NCI-H128 (cell line): Measurements from ENCODE around the gene CFDP1.

Experiments
- DNase-seq: peaks from one replicate; lab custom pipeline; 2025; ENCODE audit not compliant: unreplicated experiment; lab: John Stamatoyannopoulos, UW

Gene CFDP1

DNA sequence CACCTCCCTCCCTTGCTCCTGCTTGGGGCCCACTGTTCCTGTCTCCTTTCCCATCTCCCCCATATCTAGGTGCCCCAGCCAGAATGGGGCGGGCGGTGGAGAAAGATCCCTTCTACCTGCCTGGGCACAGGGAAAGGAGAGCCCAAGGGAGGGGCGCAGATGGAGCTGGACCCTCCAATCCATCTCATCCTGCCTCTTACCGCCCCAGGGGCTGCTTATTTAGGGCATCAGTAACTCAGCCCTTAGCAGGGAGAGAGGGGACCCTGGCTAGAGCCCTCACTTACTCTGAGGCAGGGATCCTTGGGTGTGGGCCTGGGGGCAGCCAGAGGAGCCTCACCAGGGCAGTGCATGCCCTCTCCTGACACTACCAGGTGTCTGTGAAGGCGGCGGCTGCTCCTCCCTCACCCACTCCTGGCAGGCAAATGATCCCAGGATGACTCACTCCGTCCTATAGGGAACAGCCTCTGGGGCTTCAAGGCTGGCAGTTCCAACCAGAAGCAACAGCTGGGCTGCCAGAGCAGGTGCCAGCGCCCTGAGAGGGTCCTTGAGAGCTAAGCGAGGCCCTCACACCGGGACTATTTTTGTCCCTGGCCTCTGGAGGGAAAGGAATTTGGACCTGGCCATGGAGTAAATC is 165.6 kb downstream of the CFDP1 start:
- peak; percentile 45 for DNase-seq

DNA sequence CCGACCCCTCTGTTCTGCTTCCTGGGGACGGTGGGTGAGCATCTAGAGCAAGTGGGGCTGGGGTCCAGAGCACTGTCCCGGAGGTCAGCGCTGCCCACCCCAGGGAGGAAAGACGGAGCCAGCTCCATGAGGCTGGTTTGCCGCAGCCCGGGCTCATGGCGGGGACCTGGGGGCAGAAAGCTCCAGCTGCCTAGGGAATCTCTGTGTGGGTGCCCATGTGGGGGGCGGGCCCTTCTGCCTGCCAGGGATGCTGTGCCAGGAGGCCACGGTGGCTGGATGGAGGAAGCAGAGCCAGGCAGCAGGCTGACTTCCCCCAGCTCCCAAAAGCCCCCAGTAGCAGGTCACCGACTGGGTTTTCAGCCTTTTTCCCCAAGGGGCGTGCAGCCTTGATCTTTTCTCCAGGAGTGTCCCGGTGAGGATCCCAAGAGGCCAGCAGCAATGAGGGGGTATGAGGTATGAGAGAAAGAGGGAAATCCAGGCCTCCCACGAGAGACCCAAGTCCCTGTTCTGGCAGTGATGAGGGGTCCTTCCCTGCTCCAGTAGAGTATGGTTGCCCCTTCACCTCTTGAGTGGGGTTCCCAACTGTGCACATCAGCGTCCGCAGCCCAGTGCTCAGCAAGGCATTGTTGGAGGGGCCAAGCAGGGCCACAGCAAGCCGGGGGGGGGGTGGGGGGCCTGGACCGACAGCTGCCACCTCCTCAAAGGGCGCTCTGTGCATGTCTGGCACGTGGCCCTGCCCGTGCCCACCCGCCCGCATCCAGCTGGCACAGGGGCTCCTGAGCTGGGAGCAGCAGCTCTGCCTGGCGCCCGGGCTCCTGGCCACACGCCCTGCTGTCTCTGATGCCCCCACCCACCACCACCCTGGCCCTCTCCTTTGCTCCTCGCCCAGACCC is 166.3 kb downstream of the CFDP1 start:
- no peak for DNase-seq

DNA sequence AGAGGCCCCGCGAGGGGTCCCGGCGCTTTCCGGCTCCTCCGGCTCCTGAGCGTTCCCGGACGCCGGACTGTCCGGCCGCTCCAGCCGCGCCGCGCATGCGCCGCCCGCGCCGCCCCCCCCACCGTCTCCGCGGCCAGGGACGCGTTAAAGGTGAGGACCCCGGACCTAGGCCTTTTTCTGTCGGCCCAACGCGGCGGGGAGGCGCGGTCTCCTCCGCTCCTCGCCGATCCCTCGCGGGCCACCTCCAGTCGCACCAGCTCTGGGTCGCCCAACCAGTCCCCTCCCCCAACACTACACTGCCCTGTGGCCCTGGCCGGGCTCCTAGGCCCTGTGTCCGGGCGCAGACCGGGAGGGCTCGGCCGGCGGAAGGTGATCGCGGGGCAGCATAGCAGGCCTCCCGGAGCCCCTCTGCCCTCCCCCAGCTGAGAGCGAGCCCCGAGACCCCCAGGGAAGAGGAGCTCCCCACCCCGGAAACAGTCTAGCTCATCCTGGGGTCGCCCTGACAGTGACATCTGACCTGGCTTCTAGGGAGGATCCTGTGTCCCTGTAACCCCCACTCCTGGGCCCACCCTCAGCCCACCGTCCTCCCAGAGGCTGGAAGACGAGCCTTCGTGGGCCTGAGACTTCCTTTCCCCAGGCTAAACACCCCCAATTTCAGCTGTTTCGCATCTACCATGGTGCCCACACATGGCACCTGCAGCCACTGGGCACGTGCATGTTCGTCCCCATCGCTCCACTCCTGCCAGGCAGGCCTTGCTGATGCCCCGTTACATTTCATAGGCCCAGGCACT is 167.2 kb downstream of the CFDP1 start:
- DNase-seq = no peak

DNA sequence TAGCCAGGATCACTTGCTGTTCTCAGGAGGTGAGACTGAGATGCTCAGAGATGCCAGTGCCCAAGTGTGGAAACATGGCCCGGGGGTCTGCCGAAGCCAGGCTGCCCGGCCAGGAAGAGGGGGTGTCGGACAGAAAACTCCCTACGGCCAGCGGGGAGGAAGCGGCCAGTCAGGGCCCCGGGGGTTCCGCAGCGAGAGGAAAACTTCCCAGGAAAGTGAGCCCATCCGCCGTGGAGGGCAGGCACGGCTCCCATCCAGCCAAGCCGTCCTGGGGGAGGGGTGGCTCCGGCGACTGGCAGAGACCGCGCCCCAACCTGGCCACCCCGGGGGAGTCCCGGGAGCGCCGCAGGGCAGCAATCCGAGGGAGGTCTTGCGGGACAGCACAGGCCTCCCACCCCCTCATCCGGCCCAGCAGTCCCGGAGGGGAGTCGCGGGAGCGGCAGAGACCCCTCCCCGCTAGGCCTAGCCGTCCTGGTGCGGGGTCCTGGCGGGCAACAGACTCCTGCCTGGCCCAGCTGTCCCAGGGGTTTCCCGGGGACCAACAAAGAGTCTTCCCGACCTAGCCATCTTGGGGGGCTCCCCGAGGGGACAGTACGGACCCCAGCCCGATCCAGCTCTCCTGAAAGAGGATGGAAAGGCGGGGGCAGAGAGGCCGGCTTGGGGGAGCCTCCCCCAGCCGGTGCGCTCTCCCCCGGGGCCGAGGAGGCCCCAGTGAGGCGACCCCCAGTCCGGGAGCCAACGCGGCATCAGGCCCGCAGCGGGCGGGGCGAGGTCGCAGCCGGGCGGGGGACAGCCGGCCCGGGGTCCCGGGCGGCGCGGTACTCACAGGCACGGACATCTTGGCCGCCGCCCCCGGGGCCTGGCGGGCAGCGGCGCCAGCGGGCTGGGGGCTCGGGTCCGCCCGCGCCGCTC is 168.0 kb downstream of the CFDP1 start:
- no peak for DNase-seq

DNA sequence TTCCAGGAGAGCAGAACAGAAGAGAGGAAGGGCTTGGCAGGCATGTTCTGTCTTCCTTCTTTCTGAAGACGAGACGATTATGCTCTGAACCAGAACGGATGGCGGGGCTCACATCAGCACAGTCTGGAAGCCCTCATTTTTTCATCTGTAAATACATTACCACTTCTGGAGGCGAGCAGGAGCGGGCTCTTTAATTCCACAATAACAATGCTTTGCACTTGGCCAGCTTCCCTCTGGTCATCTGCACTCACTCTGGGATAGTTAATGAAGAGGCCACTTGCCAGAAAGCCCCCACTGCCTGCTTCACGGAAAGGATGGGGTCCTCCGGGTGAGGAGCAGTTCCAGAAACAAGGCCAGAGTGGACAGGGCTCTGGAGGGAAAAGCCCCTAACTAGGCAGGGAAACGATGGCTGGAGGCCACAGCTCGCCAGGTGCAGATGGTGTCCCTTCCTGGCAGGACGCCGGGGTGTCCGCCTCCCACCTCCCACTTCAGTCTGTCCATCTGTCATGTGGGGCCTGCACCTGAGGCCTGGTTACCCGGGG is 168.8 kb downstream of the CFDP1 start:
- no peak for DNase-seq

DNA sequence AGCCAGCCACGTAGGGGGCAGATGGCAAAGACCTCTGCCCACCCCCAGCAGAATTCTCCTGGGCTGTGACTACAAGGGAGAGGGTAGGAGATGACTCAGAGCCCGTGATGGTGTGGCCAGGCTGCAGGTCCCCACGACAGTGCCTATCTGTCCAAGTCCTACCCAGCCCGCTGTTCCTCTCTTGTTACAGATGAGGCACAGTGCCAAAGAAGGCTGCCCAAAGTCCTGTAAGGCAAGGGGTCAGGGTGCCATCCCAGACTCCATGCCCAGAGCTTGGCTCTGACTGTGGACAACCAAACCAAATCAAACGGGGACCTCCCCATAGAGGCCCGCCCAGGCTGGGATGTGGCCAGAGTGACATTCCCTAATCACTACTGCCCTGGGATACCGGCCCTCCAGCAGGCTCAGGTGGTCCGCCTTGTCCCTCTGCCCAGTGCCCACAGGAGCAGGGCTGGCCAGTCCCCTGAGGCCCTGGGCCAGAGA is 169.3 kb downstream of the CFDP1 start:
- DNase-seq = no peak

DNA sequence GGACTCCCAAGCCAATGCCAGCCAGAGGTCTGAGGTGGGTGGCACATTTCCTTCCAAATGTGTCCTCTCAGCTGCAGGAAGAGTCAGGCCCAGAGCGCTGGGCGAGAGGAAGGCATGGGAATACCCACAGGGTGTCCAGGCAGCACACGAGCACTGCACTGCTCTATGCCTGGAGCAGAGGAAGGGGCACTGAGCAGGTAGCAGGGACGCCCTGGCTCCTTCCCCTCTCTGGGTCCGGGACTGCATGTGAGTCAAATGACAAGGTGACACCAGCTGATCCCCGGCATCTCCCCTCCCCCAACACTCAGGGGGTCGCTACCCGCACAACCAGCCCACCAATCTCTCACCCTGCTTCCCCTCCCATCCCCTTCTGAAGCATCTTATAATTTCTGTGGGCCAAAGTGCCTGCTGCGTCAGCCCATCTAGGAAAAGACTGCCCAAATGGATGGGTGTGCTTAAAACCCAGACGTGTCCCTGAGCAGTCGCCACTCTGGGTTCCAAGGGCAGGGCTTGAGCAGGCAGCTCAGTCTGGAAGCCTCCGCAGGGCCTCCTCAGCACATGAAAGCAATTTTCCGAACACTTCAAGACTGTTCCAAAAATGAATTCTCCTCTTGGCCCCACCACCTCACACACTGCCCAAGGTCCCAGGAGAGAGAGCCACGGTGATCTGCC is 169.9 kb downstream of the CFDP1 start:
- DNase-seq = no peak

DNA sequence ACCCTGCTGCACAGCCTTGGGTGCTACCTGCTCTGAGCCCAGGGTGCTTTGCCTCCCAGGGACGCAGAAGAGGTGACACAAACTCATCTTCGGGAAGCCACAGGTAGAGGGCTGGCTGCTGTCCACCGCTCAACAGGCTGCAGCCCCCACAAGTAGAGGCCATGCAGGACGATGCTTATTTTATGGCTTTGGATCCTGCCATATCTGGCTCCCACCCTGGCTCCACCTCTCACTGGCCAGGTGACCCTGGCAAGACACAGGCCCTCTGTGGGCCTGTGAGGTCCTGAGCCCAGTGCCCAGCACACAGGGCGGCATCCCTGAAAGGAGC is 170.5 kb downstream of the CFDP1 start:
- DNase-seq = no peak

DNA sequence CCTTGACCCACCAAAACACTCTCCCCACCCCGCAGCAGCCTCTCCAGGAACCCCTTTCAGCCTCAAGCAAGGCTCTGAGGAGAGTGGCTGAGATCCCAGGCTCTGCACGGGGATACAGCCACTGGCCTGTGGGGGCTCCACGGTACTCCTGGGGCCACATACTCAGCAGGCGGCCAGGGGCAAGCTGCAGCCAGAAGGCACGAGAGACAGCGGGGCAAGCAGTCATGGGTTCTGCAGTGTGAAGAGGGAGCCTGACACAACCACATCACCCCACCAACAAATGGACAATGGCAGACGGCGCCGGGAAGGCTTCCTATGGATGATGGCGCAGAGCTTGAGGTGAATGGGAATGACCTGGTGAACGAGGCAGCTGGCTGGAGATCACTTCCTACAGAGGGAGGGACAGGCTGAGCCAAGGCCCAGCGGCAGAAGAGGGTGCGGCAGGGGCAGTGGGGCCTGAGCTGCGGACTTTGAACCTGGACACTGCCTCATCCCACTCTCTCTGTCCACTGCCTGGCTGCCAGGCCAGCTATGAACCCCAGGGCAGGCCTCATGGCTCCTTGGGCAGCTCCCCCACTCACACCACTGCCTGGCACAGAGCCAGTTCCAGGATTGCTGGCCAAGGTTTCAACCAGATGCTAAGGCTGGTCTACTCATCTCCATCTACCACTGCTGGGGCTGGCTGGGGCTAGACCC is 171.1 kb downstream of the CFDP1 start:
- no peak for DNase-seq

DNA sequence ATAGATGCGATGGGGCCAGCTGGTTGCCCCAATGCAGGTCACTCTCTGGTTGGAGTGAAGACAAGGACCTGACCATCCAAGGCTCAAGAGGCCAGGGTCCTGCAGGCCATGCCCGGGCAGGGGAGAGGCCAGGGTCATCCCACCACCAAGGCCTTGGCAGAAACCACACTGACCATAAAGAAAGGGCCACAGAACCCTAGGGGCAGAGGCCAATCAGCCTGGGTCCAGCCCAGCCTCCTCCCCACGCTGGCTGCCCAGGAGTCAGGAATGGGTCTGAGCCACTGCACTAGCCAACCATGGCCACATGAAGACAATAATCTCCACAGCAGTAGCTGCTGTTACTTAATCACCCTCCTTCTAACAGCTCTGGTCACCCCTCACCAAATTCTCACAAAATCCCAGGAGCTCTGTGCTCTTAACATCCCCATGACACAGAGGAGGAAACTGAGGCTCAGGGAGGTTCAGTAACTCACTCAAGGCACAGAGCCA is 171.7 kb downstream of the CFDP1 start:
- no peak for DNase-seq

DNA sequence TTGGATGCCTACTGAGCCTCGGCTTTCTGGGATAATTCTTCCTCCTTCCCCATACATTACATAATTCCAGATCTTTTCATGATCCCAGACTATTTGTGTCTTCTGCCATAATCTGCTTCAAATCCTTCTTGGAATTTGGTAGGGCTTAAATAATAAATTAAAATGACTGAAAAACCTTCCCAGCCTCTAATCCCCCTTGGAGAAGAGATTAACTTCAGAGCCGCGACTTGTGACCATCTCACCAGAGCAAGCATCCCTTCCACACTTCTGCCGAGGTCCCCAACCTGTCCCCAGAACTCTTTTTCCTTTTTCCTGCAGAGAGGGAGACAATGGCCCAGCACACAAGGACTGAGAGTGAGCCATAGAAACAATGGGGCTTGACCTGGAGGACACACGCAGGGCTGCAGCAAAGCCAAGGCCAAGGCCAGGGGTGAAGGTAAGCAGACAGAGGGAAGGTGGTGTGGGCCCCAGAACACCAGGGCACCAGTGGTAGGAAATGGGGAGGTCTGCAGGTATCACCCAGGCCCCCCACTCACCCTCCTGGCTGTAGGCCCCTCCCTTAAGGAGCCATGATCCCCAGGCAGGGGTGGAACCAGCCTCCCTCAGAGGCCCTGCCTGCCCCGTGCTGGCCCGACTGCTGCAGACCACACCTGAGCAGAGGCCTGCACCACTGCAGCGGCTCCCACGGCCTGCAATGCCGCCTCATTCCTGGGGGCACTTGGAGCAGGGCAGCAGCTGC is 172.3 kb downstream of the CFDP1 start:
- DNase-seq = no peak

DNA sequence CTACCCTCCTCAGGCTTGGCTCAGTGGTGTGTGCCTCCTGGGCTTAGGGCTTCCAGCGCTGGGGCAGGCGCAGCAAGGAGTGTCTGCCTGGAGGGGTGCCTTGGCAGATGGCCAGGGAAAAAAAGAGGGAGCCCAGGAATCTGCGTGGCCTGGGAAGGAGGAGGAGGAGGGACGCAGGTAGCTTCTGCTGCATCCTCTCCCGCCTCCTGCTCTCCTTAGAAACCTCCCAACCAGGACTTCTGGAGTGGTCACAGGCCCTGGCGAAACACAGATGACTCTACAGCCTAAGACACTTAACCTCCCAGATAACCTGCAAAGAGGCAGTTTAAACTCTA is 174.5 kb downstream of the CFDP1 start:
- DNase-seq = no peak

DNA sequence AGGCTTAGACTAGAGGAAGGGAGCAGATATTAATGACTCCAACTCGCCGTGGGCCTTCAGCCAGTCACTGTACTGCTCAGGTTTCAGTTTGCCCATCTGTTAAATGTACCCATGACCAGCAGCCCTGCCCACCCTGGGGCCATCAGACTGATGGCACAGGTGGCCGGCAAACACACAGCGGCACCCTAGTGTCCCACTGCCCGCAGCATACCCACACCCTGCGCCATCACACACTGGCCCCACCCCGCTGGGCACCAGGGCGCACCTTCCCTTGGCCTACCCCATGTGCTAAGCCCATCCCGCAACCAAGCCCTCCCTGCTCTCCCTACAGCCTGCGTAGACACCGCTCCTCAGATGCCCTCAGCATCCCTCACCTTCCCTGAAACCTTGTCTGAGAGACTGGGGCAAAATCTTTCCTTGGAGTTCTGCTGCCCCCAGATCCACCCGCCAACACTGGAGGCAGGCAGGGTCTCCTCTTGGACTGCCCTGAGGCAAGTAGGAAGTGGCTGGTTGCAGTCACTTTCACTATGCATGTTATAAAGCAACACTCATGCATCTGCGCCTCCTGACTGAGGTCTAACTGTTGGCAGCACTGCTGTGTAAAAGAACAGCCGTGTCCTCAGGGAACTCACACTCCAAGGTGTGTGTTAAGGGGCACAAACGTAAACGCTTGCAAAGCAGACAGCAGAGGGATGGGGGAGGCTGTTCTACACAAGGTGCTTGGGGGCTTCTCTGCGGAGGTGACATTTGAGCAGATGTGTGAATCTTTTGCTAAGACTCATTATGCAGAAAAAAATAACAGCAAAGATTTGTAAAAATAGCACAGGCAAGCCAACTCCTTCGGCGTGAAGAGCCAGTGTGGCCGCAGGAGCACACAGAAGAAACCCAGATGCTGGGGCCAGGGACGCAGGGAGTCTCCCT is 175.2 kb downstream of the CFDP1 start:
- DNase-seq = no peak

DNA sequence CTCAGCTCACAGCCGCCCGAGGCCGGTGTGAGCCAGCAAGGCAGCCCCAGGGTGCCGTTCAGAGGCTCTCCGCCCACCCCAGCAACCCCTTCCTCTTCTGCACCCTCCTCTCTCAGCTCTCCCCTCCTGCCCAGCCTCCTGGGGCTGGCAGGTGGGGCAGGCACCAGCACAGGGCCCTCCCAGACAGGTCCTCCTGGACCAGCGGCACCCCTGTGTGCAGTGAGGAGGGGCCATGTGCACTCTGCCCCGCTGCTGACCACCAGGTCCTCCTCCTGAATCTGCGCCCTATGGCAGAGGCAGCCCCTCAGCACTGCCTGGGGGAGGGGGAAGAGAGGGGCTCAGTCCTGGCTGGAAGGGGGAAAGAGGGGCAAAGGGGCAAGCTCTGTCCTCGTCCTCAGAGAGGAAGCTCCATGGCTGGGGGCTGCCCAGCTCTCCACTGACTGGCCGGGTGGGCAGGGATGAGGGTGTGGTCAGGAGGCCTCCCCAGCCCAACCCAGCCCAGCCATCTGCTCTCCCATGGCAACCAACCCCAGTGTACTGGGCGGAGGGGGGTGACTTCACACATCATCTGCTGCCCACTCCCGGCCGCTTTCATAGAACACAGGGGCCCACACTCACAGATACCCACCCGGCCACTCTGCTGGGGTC is 176.5 kb downstream of the CFDP1 start:
- no peak for DNase-seq

DNA sequence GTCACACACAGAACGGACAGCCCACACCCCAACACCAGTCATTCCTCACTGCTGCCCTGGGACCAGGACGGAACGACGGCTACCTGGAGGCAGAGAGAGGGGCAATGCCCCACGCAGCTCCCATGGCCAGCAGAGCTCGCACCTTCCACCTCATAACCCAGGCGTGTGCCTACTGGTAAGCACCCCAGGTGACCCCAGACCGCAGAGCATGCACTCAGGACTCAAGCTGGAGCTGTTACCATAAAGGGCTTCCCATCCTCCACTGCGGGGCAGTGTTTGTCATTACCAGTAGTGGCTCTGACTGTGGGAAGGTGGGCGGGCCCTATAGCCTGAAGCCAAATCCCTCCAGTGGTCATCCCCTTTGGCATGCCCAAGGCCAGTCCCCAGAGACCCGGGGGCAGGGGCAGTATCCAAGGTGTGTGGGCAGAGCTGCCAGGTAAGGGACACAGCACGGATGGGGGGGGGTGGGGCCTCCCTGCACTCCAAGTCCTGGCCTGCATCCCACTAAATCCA is 177.2 kb downstream of the CFDP1 start:
- no peak for DNase-seq

DNA sequence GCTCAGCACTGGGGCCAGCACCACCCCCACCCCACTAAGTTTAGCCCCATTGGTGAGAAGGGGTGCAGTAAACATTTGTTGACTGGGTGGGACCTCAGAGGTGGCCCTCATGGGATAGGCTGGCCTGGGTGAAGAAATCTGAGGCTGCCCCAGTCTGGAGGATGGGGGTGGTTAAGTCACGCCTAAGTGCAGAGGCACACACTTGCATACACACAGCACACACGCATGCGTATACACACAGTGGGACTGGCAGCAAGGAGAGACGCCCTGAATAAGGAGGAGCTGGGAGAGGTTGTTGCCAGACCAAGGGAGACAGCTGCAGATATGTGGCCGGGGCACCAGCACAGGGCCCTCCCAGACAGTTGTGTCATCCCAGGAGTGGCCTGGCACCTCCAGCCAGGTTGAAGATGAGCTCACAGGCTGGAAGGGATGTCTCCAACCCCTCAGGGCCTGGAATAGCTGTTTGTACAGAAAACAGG is 178.9 kb downstream of the CFDP1 start:
- no peak for DNase-seq
